ENCODE results near the gene NFKBIB. TPM values are rescaled to one million over a fixed set of nuclear protein-coding genes. Genes with fewer than 3 reads are reported as not detected.

NFKBIB gene
- polyA plus RNA-seq, 1 donor from 2014 or later, result 21.4 TPM

DNA sequence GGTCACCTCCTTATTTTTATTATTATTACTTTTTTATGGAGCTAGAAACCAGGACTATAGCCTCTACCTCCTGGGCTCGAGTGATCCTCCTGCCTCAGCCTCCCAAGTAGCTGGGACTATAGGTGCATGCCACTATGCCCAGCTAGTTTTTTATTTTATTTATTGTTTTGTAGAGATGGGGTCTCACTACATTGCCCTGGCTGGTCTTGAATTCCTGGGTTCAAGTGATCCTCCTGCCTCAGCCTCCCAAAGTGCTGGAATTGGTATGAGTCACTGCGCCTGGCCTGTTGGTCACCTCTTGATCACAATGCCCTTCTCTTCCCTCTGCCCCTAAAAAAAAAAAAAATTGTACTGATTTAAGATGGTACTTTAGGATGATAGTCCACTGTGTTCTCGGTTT is 51.4 kb downstream of the NFKBIB start:
- H3K27ac ChIP-seq (ENCODE audit: low read length), result no peak overlapping the region
- no peaks in the 10 kb centered on the region for H3K27me3 ChIP-seq (ENCODE audit: insufficient read depth, low read depth, low read length)
- H3K9ac ChIP-seq (ENCODE audit: low read length), result no peak overlapping the region
- no peaks in the 10 kb centered on the region for H3K9me3 ChIP-seq (ENCODE audit: low read length)
- H3K79me2 ChIP-seq (replicated peaks; ENCODE audit: insufficient read depth, low read length), result no peaks in the 10 kb centered on the region
- H3F3A ChIP-seq (ENCODE audit: insufficient read depth, low read length, poor library complexity, severe bottlenecking), result no peaks in the 10 kb centered on the region
- H4K20me1 ChIP-seq (ENCODE audit: insufficient read depth), result no peaks in the 10 kb centered on the region
- no peaks in the 10 kb centered on the region for H3K9me2 ChIP-seq (ENCODE audit: insufficient read depth, low read length)
- H3K36me3 ChIP-seq (ENCODE audit: insufficient read depth, low read length), result no peaks in the 10 kb centered on the region
- H3K4me2 ChIP-seq (ENCODE audit: low read length), result no peak overlapping the region
- no peak overlapping the region for H2AFZ ChIP-seq (ENCODE audit: low read depth, low read length)
- TF ChIP-seq, protein P1, sequence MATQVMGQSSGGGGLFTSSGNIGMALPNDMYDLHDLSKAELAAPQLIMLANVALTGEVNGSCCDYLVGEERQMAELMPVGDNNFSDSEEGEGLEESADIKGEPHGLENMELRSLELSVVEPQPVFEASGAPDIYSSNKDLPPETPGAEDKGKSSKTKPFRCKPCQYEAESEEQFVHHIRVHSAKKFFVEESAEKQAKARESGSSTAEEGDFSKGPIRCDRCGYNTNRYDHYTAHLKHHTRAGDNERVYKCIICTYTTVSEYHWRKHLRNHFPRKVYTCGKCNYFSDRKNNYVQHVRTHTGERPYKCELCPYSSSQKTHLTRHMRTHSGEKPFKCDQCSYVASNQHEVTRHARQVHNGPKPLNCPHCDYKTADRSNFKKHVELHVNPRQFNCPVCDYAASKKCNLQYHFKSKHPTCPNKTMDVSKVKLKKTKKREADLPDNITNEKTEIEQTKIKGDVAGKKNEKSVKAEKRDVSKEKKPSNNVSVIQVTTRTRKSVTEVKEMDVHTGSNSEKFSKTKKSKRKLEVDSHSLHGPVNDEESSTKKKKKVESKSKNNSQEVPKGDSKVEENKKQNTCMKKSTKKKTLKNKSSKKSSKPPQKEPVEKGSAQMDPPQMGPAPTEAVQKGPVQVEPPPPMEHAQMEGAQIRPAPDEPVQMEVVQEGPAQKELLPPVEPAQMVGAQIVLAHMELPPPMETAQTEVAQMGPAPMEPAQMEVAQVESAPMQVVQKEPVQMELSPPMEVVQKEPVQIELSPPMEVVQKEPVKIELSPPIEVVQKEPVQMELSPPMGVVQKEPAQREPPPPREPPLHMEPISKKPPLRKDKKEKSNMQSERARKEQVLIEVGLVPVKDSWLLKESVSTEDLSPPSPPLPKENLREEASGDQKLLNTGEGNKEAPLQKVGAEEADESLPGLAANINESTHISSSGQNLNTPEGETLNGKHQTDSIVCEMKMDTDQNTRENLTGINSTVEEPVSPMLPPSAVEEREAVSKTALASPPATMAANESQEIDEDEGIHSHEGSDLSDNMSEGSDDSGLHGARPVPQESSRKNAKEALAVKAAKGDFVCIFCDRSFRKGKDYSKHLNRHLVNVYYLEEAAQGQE (IDR thresholded peaks at IDR 0.05; ENCODE audit: borderline replicate concordance), result no peak
- TF ChIP-seq SMC3 (conservative IDR thresholded peaks at IDR 0.05; ENCODE audit: poor library complexity), result no peak
- no peak for TF ChIP-seq EZH2 (IDR thresholded peaks at IDR 0.05; ENCODE audit: borderline replicate concordance, insufficient read depth, low read length, poor library complexity, severe bottlenecking)
- no peak for TF ChIP-seq RAD21 (conservative IDR thresholded peaks at IDR 0.05)
- TF ChIP-seq, protein P2, sequence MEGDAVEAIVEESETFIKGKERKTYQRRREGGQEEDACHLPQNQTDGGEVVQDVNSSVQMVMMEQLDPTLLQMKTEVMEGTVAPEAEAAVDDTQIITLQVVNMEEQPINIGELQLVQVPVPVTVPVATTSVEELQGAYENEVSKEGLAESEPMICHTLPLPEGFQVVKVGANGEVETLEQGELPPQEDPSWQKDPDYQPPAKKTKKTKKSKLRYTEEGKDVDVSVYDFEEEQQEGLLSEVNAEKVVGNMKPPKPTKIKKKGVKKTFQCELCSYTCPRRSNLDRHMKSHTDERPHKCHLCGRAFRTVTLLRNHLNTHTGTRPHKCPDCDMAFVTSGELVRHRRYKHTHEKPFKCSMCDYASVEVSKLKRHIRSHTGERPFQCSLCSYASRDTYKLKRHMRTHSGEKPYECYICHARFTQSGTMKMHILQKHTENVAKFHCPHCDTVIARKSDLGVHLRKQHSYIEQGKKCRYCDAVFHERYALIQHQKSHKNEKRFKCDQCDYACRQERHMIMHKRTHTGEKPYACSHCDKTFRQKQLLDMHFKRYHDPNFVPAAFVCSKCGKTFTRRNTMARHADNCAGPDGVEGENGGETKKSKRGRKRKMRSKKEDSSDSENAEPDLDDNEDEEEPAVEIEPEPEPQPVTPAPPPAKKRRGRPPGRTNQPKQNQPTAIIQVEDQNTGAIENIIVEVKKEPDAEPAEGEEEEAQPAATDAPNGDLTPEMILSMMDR (IDR thresholded peaks at IDR 0.05; ENCODE audit: poor library complexity, severe bottlenecking), result no peak
- no peak for TF ChIP-seq EP300 (conservative IDR thresholded peaks at IDR 0.05; ENCODE audit: poor library complexity, severe bottlenecking)
- TF ChIP-seq POLR2AphosphoS5 (IDR thresholded peaks at IDR 0.05), result no peak
- no peak for TF ChIP-seq MXI1 (conservative IDR thresholded peaks at IDR 0.05; ENCODE audit: poor library complexity, severe bottlenecking)
- no peak for TF ChIP-seq TAF1 (IDR thresholded peaks at IDR 0.05; ENCODE audit: low read depth)
- no peak overlapping the region for H3K4me3 ChIP-seq (ENCODE audit: low read length)

DNA sequence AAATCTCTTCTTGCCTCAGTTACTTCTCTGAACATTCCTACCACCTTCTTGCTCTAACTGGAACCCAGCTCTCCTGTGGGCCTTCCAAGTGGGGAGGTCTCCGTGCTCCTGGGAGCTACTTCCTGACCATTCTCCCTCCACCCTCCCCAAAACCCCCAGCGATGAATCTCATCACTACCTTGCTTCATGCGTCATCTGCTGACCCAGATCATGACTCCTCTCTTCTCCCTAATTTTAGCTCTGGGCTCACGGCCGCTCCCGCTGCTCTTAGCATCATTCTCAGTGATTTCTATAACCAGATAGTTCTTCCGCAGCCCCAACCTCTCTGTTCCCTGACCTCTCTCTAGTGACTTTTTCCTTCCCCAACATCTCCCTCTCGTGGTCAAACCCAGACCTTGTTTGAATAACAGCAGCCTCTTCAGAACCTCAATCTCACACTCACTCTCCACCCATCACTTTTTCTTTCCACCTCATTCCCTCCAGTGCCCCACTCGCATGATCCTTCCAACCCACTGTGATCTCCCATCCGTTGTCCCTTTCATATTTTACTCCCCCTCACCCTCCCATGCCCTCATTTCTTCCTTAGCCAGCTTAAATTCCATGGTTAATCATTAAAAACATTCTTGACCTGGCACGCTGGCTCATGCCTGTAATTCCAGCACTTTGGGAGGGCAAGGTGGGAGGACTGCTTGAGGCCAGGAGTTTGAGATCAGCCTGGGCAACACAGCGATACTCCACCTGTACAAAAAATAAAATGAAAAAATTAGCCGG is 52.8 kb downstream of the NFKBIB start:
- Histone ChIP-seq H3K36me3 (ENCODE audit: insufficient read depth, low read length) (no peaks in the 10 kb centered on the region), H3K4me2 (ENCODE audit: low read length) (no peak overlapping the region), H3K9ac (ENCODE audit: low read length) (no peak overlapping the region), H2AFZ (ENCODE audit: low read depth, low read length) (no peak overlapping the region), H3F3A (ENCODE audit: insufficient read depth, low read length, poor library complexity, severe bottlenecking) (no peaks in the 10 kb centered on the region), H3K9me2 (ENCODE audit: insufficient read depth, low read length) (no peaks in the 10 kb centered on the region), H3K79me2 (replicated peaks; ENCODE audit: insufficient read depth, low read length) (no peaks in the 10 kb centered on the region), H3K9me3 (ENCODE audit: low read length) (no peaks in the 10 kb centered on the region), H3K27ac (ENCODE audit: low read length) (no peak overlapping the region), H4K20me1 (ENCODE audit: insufficient read depth) (no peaks in the 10 kb centered on the region), H3K27me3 (ENCODE audit: insufficient read depth, low read depth, low read length) (no peaks in the 10 kb centered on the region), H3K4me3 (ENCODE audit: low read length) (no peak overlapping the region)
- peak; percentile 30 for TF ChIP-seq SMC3 (conservative IDR thresholded peaks at IDR 0.05; ENCODE audit: poor library complexity)
- TF ChIP-seq, protein P2 (IDR thresholded peaks at IDR 0.05; ENCODE audit: poor library complexity, severe bottlenecking), result peak; percentile 44
- TF ChIP-seq, protein P1 (IDR thresholded peaks at IDR 0.05; ENCODE audit: borderline replicate concordance), result no peak
